ENCODE data around the gene SCN2B.

GRCh38 chr11:118175031-118175992 lies 1.1 kb downstream of the SCN2B start:
- TF ChIP-seq TAF1 (IDR thresholded peaks at IDR 0.05; ENCODE audit: low read depth, low read length) (no peak), POLR2A (IDR thresholded peaks at IDR 0.05; ENCODE audit: low read depth, low read length) (no peak), POLR2AphosphoS5 (IDR thresholded peaks at IDR 0.05; ENCODE audit: low read depth, low read length) (no peak), POU2F2 (IDR thresholded peaks at IDR 0.05; ENCODE audit: low read depth, low read length) (no peak)
